ENCODE measurements around the gene PRPF4. TPM values are rescaled to one million over a fixed set of nuclear protein-coding genes. Genes with fewer than 3 reads are reported as not detected.

Gene PRPF4
- total RNA-seq, 1 donor from 2014 or later, result 33.6 TPM

DNA sequence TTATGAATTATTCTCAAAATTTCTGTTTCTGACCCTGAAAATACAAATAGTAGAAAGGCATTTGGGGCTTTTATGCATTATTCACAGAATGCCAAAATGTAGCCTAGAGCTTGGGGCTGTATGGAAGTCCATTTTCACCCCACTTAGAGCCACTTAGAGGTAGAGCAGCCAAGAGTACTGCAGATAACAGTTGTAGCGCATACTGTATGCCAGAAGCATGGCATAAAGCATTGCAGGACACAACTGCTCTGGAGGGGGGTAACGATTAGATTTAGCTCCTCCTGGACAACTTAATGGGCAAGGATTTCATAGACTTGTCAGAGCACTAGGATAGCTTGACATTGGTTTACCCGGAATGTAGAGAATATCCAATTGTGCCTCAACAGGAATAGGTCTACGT, 38.4 kb upstream of the PRPF4 start:
- DNase-seq (ENCODE audit: low spot score, unreplicated experiment), result no peak
- no peak overlapping the region for H3K27ac Mint-ChIP-seq
- TF ChIP-seq, protein P1, sequence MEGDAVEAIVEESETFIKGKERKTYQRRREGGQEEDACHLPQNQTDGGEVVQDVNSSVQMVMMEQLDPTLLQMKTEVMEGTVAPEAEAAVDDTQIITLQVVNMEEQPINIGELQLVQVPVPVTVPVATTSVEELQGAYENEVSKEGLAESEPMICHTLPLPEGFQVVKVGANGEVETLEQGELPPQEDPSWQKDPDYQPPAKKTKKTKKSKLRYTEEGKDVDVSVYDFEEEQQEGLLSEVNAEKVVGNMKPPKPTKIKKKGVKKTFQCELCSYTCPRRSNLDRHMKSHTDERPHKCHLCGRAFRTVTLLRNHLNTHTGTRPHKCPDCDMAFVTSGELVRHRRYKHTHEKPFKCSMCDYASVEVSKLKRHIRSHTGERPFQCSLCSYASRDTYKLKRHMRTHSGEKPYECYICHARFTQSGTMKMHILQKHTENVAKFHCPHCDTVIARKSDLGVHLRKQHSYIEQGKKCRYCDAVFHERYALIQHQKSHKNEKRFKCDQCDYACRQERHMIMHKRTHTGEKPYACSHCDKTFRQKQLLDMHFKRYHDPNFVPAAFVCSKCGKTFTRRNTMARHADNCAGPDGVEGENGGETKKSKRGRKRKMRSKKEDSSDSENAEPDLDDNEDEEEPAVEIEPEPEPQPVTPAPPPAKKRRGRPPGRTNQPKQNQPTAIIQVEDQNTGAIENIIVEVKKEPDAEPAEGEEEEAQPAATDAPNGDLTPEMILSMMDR (IDR thresholded peaks at IDR 0.05; ENCODE audit: unreplicated experiment), result no peak
- H3K4me1 Mint-ChIP-seq (ENCODE audit: low read depth), result peaks cover 5% of the 10 kb centered on the region
- H3K27me3 Mint-ChIP-seq, result no peaks in the 10 kb centered on the region
- H3K4me3 Mint-ChIP-seq (ENCODE audit: low read depth), result no peak overlapping the region
- H3K9me3 Mint-ChIP-seq (ENCODE audit: low read depth), result no peaks in the 10 kb centered on the region
- H3K36me3 Mint-ChIP-seq (ENCODE audit: insufficient read depth), result no peaks in the 10 kb centered on the region

DNA sequence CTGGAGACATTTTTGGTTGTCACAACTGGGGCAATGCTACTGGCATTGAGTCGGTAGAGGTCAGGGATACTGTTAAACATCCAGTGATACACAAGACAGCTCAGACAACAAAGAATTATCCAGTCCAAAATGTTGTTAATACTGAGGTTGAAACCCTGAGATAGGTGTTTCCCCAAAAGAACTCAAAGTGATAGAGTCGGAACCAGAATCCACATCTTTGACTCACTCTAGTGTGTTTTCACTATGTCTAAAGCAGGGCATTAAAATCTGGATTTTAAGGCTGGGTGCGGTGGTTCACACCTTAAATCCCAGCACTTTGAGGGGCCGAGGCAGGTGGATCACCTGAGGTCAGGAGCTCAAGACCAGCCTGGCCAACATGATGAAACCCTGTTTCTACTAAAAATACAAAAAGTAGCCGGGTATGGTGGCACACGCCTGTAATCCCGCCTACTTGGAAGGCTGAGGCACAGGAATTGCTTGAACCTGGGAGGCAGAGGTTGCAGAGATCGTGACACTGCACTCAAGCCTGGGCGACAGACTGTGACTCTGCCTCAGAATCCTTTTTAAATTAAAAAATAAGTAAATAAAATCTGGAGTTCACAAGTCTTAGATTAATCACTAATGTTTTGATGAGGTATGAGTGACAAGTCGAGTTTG, 37.1 kb upstream of the PRPF4 start:
- Mint-ChIP-seq H3K36me3 (ENCODE audit: insufficient read depth) (no peaks in the 10 kb centered on the region), H3K27ac (no peak overlapping the region), H3K4me1 (ENCODE audit: low read depth) (peaks cover 5% of the 10 kb centered on the region), H3K9me3 (ENCODE audit: low read depth) (no peaks in the 10 kb centered on the region), H3K4me3 (ENCODE audit: low read depth) (no peak overlapping the region), H3K27me3 (no peaks in the 10 kb centered on the region)
- no peak for DNase-seq (ENCODE audit: low spot score, unreplicated experiment)
- TF ChIP-seq, protein P1 (IDR thresholded peaks at IDR 0.05; ENCODE audit: unreplicated experiment), result no peak

DNA sequence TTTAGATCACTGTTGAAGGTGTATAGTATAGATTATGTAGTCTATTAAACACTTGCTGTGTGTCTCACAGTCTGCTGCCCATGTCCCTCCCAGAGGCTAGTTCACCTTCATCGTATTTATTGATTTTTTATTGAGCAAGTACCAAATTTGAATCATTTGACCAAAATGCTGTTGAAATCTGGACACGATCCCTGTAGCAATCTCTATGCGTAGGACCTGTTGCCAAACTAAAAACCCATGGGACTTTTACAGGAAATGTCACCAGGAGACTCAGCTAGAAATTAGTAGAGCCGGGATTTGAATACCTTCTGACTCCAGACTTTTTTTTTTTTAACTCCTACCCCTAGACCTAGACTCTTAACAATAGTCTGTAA, 36.6 kb upstream of the PRPF4 start:
- DNase-seq (ENCODE audit: low spot score, unreplicated experiment), result no peak
- TF ChIP-seq, protein P1 (IDR thresholded peaks at IDR 0.05; ENCODE audit: unreplicated experiment), result no peak
- Mint-ChIP-seq H3K4me1 (ENCODE audit: low read depth) (peaks cover 2% of the 10 kb centered on the region), H3K36me3 (ENCODE audit: insufficient read depth) (no peaks in the 10 kb centered on the region), H3K9me3 (ENCODE audit: low read depth) (no peaks in the 10 kb centered on the region), H3K27ac (no peak overlapping the region), H3K27me3 (no peaks in the 10 kb centered on the region), H3K4me3 (ENCODE audit: low read depth) (no peak overlapping the region)

GRCh38 chr9:113241161-113241560, 34.3 kb upstream of the PRPF4 start:
- Mint-ChIP-seq H3K9me3 (ENCODE audit: low read depth) (no peaks in the 10 kb centered on the region), H3K36me3 (ENCODE audit: insufficient read depth) (no peaks in the 10 kb centered on the region), H3K4me1 (ENCODE audit: low read depth) (no peaks in the 10 kb centered on the region), H3K4me3 (ENCODE audit: low read depth) (no peak overlapping the region), H3K27ac (no peak overlapping the region), H3K27me3 (no peaks in the 10 kb centered on the region)
- TF ChIP-seq, protein P1 (IDR thresholded peaks at IDR 0.05; ENCODE audit: unreplicated experiment), result no peak
- DNase-seq (ENCODE audit: low spot score, unreplicated experiment), result no peak

DNA sequence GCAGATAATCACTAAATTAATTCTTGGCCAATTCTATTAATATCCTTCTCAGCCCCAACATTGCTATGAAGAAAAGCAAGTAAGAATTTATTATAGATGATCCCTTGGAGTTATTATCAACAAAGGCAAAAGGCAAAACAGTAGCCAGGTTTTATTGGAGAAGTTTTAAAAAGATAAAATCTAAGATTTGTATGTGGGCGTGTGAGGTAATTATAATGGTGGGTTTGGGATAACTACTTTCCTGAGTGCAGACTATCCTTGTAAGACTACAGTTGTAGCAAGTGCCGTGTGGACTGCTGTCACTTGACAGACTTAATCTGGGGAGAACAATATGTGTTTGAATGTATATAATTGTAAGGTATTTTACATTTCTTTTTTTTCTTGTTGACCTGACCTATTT, 30.9 kb upstream of the PRPF4 start:
- TF ChIP-seq, protein P1 (IDR thresholded peaks at IDR 0.05; ENCODE audit: unreplicated experiment), result no peak
- no peaks in the 10 kb centered on the region for H3K4me1 Mint-ChIP-seq (ENCODE audit: low read depth)
- H3K27me3 Mint-ChIP-seq, result no peaks in the 10 kb centered on the region
- H3K36me3 Mint-ChIP-seq (ENCODE audit: insufficient read depth), result peaks cover 6% of the 10 kb centered on the region
- H3K27ac Mint-ChIP-seq, result no peak overlapping the region
- H3K9me3 Mint-ChIP-seq (ENCODE audit: low read depth), result no peaks in the 10 kb centered on the region
- H3K4me3 Mint-ChIP-seq (ENCODE audit: low read depth), result no peak overlapping the region
- DNase-seq (ENCODE audit: low spot score, unreplicated experiment), result no peak
